GM19468 (cell line): ENCODE results near the gene SULF2.

Experiments used
- ATAC-seq: cut with Tn5 transposase; IDR thresholded peaks from one replicate; pipeline ENCODE4 v1.9.1; 2021; ENCODE audit warnings: mild to moderate bottlenecking, moderate library complexity, moderate number of reproducible peaks; ENCODE audit not compliant: unreplicated experiment; ENCODE audit errors: extremely low read depth

Gene SULF2

DNA sequence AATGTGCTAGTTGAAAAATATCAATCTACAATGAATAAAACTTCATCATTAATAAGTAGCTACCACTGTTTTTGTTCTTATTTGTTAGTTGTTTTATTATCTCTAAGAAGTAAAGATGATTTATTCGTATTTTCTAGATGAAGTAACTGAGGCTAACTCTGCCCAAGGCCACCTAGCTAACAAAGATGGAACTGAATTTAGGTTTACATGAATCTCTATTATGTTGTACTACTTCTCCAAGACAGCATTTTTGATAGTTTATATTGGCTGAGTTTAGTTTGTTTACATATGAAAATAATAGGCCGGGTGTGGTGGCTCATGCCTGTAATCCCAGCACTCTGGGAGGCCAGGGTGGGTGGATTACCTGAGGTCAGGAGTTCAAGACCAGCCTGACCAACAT lies 162.1 kb downstream of the SULF2 start:
- ATAC-seq = no peak

- no peak for ATAC-seq
Observed at GRCh38 chr20:47622118-47622665, 163.1 kb downstream of the SULF2 start.

DNA sequence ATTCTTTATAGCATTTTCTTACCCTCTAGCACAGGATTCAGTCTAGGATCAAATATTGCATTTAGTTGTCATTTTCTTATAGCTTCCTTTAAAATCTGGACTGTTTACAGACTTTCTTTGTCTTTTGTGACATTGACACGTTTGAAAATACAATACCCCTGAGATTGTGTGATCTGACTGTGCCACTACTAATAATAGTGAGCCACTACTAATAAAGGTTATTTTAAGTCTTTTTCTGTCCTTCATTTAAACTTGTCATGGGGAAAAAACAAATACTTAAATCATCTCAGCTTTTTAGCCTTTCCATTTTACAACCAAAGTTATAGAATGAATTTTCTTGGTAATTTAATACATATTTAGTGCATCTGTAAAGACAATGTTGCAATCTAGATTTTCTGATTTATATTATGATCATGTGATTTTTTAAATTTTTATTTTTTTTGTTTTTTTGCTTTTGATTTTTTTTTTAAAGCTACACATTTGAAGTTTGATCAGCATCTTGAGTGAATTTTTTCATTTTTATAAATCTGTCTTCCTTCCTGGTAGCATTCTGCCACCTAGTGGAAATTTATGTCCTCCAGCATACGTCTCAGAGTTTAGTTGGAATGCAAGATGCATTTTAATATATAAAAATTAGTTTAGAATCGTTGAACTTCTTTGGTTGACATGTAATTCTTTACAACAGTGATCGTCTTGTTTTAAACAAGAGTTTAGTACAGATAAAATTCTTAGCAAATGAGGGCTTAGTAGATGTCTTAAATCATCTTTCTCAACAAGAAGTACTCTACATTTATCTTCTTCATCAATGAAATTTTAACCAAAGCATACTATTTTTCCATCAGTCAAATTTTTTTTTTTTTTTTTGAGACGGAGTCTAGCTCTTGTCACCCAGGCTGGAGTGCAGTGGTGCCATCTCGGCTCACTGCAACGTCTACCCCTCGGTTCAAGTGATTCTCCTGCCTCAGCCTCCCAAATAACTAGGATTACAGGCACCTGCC lies 164.2 kb downstream of the SULF2 start:
- ATAC-seq = no peak

DNA sequence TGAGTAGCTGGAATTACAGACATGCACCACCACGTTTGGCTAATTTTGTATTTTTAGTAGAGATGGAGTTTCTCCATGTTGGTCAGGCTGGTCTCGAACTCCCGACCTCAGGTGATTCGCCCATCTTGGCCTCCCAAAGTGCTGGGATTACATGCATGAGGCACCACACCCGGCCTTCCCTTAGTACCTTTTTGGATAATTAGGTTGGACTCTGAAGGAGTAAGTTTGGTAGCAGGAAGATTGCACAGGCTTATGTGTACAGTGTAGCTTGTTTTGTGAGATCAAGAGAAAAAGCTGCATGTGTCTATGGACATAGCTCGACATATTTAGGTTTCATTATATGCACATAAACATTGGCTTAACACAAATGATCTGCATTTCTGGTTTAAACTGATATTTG lies 166.8 kb downstream of the SULF2 start:
- ATAC-seq = no peak

DNA sequence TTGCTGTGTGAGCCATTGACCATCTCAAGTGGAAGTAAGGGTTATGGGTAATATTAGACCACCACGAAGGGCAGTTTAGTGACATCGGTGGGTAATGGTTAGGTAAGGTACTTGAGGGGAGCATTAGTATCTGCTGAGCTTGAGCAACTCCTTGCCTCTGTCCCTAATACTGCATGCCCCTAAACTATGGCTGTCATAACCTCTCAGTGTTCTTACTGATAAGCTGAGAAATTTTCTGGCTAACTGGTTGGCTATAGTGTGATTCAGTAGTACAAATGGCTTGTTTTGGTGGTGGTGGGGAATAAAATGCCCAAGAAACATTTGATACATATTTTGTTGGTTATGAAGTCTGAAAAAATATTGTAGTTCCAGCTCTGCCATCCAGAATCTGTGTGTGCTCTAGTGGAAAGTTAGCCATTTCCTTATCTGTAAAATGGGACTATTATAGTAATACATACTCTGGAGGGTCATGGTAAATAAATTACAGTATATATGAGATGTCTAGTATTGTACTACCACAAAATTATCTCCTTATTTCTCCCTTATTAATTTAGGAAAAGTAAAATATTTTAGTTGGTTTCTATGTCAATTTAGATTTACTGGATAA lies 170.5 kb downstream of the SULF2 start:
- no peak for ATAC-seq

DNA sequence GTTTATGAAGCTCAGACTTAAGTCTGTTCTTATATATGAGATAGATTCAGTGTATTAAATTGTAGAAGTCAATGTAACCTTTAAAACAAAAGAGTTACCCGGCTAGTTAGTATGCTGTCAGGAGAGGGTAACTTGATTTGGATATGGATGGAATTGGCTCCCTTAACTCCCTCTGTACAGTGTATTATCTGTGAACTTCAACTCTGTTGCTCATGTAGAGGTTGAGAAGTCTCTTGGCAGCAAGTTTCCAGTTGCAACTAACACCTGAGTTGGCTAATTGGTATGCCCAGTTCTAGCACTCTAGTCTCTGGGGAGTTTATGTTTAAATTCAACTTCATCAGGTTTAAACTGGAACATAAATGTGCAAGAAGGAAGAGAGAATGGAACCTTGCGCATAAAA lies 172.6 kb downstream of the SULF2 start:
- no peak for ATAC-seq

- no peak for ATAC-seq
Observed at GRCh38 chr20:47611785-47612184, 173.5 kb downstream of the SULF2 start.

GRCh38 chr20:47610945-47611250 lies 174.4 kb downstream of the SULF2 start:
- no peak for ATAC-seq

DNA sequence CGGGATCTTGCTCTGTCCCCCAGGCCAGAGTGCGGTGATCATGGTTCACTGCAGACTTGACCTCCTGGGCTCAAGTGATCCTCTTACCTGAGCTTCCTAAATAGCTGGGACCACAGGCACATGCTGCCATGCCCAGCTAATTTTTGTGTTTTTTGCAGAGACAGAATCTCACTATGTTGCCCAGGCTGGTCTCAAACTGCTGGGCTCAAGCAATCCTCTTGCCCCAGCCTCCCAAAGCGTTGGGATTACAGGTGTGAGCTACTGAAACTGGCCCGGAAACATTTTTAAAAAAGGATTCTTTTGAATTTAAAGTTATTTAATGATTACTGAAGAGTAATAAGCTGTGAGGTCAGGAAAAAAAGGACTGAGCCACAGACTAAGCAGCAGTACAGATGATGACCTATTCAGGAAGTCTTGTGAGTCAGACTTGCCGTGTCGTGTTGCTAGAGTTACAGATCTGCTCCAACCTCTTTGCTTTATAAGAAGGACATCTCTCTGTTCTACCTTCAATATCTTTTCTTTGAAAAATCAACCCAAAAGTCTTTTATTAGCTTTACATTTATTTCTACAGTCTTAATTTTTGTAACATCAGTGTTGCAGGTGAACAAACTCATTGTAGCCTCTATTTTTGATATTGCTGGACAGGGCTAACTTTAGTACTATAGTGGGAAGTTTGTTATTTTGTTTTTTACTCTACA lies 174.9 kb downstream of the SULF2 start:
- ATAC-seq = no peak

DNA sequence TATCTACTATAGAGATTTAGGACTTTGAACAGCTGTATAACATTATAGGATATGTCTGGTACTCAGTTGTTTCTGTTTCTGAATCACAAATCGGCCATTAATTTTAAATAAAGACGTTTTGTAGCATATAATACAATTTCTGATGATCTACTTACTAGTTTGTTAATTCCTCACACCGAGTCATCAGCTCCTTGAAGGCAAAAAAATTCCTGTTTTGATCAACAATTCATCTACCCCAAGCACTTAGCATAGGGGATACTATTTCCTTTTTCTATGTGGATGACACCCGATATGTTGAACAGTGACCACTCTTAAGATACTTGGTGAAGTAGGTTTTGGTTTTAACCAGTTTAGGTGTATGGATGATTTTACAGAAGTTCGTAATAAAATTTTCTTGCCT lies 176.3 kb downstream of the SULF2 start:
- ATAC-seq = no peak
